Measurements from ENCODE around the gene ZBTB17. TPM values are rescaled to one million over a fixed set of nuclear protein-coding genes. Genes with fewer than 3 reads are reported as not detected.

Gene ZBTB17
- total and polyA plus RNA-seq, 2 of the 8 experiments (the other 6 are each of a cell fraction or from before 2014, with no cell fraction given), result 24.7 to 36.2 TPM

DNA sequence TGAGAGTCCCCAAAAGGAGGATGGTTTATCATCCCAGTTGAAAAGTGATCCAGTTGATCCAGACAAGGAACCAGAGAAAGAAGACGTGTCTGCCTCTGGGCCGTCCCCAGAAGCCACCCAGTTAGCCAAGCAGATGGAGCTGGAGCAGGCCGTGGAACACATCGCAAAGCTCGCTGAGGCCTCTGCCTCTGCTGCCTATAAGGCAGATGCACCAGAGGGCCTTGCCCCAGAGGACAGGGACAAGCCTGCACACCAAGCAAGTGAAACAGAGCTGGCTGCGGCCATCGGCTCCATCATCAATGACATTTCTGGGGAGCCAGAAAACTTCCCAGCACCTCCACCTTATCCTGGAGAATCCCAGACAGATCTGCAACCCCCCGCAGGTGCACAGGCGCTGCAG, 43.3 kb downstream of the ZBTB17 start (continued):
- TF ChIP-seq, protein P1, sequence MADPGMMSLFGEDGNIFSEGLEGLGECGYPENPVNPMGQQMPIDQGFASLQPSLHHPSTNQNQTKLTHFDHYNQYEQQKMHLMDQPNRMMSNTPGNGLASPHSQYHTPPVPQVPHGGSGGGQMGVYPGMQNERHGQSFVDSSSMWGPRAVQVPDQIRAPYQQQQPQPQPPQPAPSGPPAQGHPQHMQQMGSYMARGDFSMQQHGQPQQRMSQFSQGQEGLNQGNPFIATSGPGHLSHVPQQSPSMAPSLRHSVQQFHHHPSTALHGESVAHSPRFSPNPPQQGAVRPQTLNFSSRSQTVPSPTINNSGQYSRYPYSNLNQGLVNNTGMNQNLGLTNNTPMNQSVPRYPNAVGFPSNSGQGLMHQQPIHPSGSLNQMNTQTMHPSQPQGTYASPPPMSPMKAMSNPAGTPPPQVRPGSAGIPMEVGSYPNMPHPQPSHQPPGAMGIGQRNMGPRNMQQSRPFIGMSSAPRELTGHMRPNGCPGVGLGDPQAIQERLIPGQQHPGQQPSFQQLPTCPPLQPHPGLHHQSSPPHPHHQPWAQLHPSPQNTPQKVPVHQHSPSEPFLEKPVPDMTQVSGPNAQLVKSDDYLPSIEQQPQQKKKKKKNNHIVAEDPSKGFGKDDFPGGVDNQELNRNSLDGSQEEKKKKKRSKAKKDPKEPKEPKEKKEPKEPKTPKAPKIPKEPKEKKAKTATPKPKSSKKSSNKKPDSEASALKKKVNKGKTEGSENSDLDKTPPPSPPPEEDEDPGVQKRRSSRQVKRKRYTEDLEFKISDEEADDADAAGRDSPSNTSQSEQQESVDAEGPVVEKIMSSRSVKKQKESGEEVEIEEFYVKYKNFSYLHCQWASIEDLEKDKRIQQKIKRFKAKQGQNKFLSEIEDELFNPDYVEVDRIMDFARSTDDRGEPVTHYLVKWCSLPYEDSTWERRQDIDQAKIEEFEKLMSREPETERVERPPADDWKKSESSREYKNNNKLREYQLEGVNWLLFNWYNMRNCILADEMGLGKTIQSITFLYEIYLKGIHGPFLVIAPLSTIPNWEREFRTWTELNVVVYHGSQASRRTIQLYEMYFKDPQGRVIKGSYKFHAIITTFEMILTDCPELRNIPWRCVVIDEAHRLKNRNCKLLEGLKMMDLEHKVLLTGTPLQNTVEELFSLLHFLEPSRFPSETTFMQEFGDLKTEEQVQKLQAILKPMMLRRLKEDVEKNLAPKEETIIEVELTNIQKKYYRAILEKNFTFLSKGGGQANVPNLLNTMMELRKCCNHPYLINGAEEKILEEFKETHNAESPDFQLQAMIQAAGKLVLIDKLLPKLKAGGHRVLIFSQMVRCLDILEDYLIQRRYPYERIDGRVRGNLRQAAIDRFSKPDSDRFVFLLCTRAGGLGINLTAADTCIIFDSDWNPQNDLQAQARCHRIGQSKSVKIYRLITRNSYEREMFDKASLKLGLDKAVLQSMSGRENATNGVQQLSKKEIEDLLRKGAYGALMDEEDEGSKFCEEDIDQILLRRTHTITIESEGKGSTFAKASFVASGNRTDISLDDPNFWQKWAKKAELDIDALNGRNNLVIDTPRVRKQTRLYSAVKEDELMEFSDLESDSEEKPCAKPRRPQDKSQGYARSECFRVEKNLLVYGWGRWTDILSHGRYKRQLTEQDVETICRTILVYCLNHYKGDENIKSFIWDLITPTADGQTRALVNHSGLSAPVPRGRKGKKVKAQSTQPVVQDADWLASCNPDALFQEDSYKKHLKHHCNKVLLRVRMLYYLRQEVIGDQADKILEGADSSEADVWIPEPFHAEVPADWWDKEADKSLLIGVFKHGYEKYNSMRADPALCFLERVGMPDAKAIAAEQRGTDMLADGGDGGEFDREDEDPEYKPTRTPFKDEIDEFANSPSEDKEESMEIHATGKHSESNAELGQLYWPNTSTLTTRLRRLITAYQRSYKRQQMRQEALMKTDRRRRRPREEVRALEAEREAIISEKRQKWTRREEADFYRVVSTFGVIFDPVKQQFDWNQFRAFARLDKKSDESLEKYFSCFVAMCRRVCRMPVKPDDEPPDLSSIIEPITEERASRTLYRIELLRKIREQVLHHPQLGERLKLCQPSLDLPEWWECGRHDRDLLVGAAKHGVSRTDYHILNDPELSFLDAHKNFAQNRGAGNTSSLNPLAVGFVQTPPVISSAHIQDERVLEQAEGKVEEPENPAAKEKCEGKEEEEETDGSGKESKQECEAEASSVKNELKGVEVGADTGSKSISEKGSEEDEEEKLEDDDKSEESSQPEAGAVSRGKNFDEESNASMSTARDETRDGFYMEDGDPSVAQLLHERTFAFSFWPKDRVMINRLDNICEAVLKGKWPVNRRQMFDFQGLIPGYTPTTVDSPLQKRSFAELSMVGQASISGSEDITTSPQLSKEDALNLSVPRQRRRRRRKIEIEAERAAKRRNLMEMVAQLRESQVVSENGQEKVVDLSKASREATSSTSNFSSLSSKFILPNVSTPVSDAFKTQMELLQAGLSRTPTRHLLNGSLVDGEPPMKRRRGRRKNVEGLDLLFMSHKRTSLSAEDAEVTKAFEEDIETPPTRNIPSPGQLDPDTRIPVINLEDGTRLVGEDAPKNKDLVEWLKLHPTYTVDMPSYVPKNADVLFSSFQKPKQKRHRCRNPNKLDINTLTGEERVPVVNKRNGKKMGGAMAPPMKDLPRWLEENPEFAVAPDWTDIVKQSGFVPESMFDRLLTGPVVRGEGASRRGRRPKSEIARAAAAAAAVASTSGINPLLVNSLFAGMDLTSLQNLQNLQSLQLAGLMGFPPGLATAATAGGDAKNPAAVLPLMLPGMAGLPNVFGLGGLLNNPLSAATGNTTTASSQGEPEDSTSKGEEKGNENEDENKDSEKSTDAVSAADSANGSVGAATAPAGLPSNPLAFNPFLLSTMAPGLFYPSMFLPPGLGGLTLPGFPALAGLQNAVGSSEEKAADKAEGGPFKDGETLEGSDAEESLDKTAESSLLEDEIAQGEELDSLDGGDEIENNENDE (IDR thresholded peaks at IDR 0.05; ENCODE audit: insufficient replicate concordance, low read length), result no peak
- TF ChIP-seq, protein P2, sequence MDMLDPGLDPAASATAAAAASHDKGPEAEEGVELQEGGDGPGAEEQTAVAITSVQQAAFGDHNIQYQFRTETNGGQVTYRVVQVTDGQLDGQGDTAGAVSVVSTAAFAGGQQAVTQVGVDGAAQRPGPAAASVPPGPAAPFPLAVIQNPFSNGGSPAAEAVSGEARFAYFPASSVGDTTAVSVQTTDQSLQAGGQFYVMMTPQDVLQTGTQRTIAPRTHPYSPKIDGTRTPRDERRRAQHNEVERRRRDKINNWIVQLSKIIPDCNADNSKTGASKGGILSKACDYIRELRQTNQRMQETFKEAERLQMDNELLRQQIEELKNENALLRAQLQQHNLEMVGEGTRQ (IDR thresholded peaks at IDR 0.05; ENCODE audit: low read length), result no peak
- TF ChIP-seq RBBP5 (IDR thresholded peaks at IDR 0.05; ENCODE audit: borderline replicate concordance, low read depth, low read length), result no peak
- no peak for TF ChIP-seq YY1 (IDR thresholded peaks at IDR 0.05; ENCODE audit: low read depth, low read length)
- no peak for TF ChIP-seq SP1 (IDR thresholded peaks at IDR 0.05; ENCODE audit: low read depth, low read length)
- TF ChIP-seq HDAC6 (IDR thresholded peaks at IDR 0.05; ENCODE audit: low read depth, low read length), result no peak
- no peak for TF ChIP-seq ASH2L (IDR thresholded peaks at IDR 0.05; ENCODE audit: low read length)
- TF ChIP-seq EP300 (IDR thresholded peaks at IDR 0.05; ENCODE audit: borderline replicate concordance in 1 of 2, low read depth in 2 of 2, low read length in 2 of 2), result no peak
- TF ChIP-seq NANOG (IDR thresholded peaks at IDR 0.05; ENCODE audit: insufficient read depth, low read depth, low read length, poor library complexity, severe bottlenecking), result no peak
- TF ChIP-seq RAD21 (IDR thresholded peaks at IDR 0.05 in 1 of 2, conservative IDR thresholded peaks at IDR 0.05 in 1 of 2; ENCODE audit: low read depth in 2 of 2, low read length in 2 of 2), result no peak

All from H1 (cell line).